Renal cortical epithelial cell (primary cell): ENCODE measurements around the gene HOMER2. TPM values are rescaled to one million over a fixed set of nuclear protein-coding genes. Genes with fewer than 3 reads are reported as not detected.

ENCODE experiments used
- DNase-seq: peaks from one replicate; pipeline ENCODE4 v3.0.0-alpha.2; 2011; ENCODE audit warnings: low read depth
- total RNA-seq: library from RNA; depleted of rRNA; stranded (reverse); fragments of >200 nt; gene quantifications from 2 replicates; pipeline ENCODE4 v1.2.3, GENCODE V29; 2014

Gene HOMER2
- total RNA-seq, 1 donor from 2014 or later = 56.6 TPM

DNA sequence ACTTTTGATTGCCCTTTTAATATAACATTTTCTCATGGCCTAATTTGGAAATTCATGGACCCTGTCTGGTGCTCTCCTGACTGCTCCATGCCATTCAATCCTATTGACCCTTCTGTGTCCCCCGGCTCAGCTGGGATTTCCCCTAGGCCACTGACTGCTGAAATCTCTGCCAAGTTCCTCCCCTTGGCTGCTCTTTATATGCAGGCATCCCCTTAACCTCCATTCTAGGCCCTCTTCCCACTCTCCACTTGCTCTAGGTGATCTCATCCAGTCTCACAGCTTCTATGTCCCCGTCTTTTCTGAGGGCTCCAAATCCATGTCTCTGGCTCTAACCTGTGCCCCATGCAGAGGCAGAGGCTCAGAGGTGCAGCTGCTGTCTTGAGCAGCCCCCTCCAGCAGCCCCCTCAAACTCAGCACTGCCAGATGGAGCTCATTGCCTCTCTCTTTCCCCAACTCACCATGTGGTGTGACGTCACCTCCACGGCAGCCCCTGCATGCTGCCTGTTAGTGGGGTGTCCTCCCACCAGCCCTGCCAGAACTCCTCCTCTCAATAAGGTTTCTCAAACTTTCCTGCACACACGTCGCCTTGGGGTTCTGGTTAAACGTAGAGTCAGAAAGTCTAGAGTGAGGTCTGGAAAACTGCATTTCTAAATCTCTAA lies 153.2 kb downstream of the HOMER2 start:
- no peak for DNase-seq

Other genes with a start within 250 kb of the HOMER2 start
- 0.17 and 1.5 TPM in 2 replicates for gene AP3B2, start 242.8 kb downstream of the HOMER2 start, total RNA-seq
- gene FSD2, start 146.7 kb downstream of the HOMER2 start, total RNA-seq = 0.17 TPM in 1 of 2 replicates, not detected in the other
- 9.0 and 12.7 TPM in 2 replicates for gene WHAMM, start 143.1 kb downstream of the HOMER2 start, total RNA-seq
- 41.9 and 79.2 TPM in 2 replicates for gene RAMAC, start 33.5 kb upstream of the HOMER2 start, total RNA-seq
- gene C15orf40, start 58.9 kb upstream of the HOMER2 start, total RNA-seq = 3.5 and 5.8 TPM in 2 replicates
- gene BTBD1, start 114.5 kb upstream of the HOMER2 start, total RNA-seq = 70.8 and 86.8 TPM in 2 replicates
- gene TM6SF1, start 154.9 kb upstream of the HOMER2 start, total RNA-seq = 0.52 TPM in 1 of 2 replicates, not detected in the other